Stimulated activated CD4-positive, alpha-beta T cell treated with anti-CD3 and anti-CD28 coated beads, Interleukin-12 subunit alpha, Interleukin-12 subunit beta, amount 100 ng/mL, for 48 hours (primary cell): ENCODE results near the gene HDAC4.

Experiments used
- DNase-seq, 3 donors: peaks; one replicate each; pipeline ENCODE4 v3.0.0-alpha.2; 2020; ENCODE audit warnings: low read depth in 2 of 3, low spot score in 1 of 3

The HDAC4 gene

DNA sequence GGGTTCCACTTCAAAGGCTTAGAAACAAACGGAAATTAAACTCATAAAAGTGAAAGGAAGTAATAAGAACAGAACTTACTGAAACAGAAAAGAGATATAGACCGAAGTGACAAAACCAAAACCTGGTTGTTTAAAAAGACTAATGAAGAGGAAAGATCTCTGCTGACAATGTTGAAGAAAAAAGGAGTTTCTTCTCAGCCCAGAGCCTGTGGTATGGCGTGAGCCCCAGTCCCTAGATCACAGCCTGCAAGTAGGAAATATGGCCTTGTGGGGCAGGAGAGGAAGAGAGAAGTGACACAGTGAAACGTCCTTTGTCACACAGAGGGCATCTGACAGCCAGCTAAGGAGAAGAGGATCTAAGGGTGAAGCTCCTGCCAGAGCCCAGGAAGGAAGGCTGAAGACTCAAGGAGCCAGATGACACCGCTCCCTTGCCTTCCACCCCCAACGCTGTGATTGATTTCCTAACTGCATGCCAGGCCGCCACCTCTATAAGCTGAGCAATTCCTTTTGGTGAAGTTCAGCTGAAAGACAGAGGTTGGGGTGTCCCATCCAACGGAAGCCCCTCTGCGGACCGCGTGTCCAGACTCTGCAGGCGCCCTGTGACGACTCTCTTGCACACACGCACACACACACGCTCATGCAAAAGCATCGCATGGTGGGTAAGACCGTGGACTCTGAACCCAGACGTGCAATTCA lies 141.1 kb downstream of the HDAC4 start:
- DNase-seq: no peak

DNA sequence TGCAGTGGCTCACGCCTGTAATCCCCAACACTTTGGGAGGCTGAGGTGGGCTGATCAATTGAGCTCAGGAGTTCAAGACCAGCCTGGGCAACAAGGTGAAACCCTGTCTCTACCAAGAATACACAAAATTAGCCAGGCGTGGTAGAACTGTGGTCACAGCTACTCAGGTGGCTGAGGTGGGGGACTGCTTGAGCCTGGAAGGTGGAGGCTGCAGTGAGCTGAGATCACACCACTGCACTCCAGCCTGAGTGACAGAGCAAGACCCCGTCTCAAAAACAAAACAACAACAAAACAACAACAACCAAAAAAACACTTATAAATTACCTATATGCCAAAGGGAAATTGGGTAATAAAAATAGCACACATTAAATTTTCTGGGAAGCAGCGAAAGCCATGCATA lies 141.6 kb downstream of the HDAC4 start:
- DNase-seq: no peak

DNA sequence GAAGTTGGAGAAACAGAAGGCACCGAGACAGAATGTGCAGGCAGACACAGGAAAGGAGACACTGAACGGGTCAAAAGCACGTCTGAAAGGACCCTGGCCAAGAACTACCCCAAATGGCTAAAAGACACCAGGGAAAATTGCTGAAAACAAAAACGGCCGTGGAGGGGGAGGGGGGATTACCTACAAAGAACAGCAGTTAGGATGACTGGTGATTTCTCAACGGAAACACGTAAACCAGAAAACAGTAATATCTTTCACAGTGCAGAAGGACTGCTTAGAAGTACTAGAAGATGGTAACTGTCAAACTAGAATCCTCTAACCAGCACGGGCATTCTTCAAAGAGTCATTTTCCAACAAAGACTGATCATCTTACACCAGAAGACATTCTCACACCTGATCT lies 142.6 kb downstream of the HDAC4 start:
- DNase-seq: no peak

DNA sequence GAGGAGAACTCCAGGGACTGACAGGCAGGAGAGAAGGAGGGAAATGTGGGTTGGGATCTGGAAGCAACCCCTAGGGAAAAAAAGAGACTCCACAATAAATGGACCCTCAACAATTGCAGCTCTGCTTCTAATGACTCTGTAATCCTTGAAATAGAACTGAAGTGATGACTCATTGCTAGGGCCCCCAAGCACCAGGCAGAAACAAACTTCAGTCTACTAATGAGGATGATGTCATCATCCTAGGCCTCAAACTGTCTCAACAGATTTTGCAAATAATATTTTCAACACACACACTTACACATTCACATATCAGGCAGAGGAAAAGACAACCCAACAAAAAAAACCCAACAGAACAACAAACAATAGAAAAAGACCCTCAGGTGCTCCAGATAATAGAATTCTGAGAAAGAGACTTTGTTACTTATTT lies 143.3 kb downstream of the HDAC4 start:
- no peak for DNase-seq

DNA sequence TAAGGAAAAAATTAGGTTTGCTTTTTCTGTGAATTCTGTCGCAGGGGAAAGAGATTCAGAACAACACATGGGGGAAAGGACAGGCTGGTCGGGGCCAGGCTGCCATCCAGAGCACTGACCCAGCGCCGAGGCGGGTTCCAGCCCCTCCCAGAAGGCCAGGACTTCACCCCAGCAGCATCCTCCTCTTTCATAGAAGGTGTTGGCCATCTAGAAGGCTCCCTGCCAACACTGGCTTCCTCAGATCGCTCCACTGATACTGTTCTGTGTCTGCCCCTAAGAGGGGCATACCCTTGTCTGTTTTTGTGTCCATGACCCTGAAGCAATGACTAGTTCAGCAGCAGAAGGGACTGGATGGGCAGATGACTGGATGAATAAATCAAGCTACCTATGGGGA lies 144.5 kb downstream of the HDAC4 start:
- no peak for DNase-seq

DNA sequence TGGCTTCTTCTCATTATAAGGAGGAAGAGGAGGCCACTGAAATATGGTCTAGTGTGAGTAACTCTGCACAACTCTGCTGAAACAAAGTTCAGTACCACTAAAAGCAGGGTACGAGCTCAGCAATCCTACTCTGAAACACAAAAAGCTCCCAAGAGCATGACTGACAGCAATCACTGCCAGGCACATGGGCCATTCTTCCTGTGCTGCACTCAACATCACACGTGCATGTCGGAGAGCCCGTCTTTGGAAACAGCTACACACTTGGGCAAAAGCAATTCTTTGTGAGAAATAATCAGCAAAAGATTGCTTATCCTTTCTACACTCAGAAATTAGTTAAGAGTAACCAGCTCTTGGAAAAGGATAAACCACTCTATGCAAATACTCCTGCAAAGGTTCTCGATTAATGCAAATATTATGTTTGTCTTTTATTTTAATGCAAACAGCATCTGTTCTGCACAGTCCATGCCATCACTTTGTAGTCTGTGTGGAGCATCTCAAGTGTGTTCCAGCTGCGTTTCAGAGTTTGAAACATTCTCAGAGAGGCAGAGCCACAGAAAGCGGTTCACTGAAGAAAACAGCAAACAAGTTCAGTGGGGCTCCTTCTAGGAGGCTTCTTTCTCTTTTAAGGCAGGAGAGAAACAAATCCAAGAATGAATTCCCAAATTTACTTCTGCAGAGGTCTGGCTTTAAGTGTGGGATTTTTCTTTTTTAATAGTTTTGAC lies 145.0 kb downstream of the HDAC4 start:
- no peak for DNase-seq

DNA sequence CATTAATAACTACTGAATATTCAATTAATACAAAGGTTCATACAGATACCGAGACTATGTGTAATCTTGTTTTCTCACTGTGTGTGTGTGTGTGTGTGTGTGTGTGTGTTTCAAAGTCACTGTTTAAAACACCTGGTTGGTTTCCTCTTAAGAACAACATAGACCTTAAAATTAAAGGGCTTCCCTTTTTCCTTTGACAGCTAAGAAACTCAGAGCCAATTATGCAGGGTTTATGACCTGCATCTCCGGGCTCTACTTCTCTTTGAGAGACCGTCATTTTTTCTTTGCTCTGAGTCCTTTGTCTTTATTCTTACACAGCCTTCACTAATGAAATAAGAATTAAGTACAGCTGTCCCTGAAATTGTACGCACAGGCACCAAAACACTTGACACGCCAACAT lies 145.6 kb downstream of the HDAC4 start:
- DNase-seq: no peak

DNA sequence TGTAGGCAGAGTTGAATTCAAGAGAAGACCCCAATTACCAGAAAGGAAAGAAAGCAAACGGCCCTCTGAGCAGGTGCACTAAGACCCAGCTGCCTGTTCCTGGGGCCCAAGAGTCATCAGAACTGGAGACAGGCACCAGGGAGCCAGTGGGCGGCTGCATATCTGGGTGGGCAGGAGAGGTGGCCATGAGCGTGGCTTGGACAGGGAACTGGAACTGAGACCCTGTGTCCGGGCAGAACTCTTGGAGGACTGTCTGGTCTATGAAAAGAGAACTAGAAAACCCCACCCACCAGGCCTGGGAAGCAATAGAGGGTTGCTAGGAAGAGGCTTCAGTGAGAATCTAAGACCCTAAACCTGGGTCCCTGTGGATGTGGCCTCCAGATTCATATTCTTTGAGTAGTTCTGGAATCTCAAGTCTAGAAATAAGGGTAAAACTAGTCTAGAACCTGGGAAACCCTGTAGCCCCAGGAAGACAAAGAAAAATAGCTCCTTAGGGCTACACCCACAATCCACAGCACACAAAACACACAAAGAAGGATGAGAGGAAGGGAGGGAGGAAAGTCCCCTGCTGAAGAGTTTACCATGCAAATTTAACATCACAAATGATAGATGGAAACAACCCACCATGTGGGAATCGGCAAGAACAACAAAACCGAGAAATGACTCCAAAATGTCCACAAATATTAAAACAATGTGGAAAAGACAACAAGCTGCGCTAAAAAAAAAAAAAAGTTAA lies 147.0 kb downstream of the HDAC4 start:
- DNase-seq: no peak

DNA sequence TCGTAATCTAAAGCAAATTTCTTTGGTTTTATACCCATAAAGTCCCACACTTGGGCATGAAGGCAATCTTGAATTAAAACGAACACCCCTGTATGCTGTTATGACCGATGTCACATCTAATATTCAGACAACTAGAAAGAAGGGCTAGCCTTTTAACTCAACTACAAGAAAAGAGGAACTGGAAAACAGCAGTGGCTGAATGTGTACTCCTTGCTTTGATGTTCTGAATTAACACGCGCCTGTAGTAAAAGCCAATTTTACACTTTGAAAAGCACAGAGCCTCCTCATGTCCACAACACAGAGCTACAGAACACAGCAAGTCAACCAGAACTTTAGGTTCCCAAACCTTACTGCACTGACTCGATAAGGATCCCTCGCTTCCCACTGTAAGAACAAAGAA lies 147.6 kb downstream of the HDAC4 start:
- DNase-seq: no peak

DNA sequence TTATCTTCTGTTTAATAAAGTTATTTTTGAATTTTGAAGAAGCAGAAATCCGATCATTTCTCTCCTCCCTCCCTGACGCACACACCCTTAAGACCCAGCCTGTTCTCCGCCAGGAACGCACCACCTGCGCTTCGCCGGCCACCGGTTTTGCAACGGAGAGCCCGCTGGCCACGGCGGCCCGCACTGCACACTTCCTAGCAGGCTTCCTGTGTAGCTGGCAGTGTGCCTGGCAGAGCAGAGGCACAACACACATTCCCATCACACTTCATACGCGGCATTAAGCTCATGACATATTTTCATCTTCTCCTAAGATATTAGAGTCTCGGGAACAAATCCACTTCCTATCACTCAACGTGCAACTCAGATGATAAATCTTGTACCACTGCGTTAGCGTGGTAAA lies 148.0 kb downstream of the HDAC4 start:
- DNase-seq: no peak

DNA sequence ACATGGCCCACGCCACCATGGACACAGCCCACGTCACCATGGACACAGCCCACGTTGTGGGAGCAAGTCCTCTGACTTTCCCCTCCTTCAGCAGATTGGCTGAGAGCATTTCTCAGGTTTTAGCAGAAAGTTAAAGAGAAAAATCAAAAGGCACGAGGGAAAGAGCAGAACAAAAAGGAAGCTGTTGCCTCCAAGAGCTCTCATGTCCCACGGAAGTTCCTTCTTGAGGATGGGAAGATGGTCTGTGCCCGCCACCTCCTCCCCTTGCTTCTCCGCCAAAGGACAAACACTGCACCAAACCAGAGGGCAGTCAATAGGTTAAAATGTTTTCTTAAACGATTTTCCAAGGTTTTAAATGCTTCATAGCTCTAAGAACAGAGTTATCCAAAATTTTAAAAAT lies 148.4 kb downstream of the HDAC4 start:
- DNase-seq: no peak

DNA sequence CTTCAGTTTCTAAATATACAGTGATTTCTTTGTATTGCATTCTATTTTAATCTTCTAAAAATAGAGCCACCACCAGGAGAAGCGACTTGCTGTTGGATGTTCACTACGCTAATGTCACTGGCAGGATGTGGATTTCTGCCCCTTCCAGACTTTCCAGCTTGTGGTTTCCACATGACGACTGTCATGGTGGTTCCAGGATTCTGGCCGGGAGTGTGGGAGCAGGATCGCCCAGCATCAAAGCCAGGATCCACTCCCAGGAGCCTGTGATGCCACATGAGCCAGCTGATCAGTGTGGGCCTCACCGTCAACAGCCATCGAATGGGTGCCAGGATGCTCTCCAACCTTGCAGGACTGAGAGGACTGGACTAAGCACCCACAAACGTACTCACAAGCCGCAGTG lies 148.8 kb downstream of the HDAC4 start:
- DNase-seq: no peak

DNA sequence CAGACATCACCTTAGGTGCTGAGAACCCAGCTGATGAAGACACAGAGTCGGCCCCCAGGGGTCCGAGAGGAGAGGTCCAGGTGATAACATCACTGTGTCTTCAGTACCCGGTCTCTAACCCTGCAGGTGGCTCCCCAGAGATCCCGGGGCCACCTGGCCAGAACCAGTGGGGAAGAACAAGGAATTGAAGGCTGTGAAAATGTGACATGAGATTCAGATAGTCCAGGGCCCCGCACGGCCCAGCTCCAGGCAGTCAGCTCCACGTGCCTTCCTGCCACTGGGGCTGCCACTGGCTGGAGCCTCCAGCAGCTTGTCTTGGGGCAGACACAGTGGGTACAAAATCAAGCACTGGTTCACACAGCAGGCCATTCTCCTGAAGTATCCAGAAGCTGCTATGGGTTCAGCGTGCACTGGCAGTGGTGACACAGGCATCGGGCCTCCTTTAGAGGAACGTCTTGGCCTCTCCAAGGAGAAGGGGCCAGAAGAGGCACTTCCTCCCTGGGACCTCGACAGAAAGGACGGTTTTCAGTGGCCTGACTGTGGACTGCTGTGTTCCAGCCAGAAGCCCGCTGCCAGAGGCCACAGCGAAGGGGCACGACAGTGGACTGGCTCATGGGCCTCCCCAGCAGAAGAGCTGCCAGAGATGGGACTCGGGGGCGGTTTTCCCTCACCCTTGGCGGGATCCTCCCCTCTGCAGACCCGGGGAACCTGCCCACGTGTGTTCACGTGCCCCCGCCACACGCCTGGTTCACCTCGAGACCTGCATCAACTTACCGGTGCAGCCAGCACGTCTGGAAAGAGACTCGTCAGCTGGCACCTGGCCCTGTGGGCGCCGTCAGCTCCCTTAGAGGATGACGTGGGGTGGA lies 150.4 kb downstream of the HDAC4 start:
- no peak for DNase-seq

DNA sequence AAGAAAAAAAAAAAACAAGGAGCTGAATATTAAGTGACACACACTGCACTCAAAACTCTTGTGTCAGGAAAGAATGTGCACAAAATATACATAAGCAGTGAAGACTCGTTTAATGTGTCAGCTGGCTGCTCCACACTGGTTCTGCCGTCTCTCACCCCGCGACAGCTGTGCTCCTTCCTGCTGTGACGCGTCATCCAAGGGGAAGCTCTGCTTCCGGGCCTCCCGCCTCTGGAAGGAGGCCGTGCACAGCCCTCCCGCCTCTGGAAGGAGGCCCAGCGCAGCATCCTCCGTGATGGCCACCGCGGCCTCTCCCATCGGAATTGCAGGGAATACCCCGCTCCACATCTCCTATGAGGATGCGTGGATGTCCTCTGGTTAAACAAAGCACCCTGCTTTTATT lies 151.0 kb downstream of the HDAC4 start:
- no peak for DNase-seq

DNA sequence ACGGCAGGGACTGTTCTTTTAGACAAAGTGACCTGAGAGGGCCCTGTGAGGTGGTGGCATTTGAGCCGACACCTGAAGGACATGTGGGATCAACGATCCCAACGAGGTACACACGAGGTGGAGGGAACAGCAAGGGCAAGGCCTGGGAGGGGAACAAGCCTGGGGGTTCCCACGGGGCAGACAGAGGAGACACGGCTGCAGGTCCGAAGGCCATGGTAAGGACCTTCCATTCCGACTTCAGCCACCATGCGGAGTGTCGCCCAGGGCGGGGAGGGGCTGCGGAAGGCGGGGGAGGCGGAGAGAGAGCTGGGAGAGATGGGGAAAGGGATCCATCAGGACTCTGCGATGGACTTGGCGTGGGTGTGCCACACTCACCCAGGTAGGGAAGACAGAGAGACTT lies 151.8 kb downstream of the HDAC4 start:
- DNase-seq: no peak

DNA sequence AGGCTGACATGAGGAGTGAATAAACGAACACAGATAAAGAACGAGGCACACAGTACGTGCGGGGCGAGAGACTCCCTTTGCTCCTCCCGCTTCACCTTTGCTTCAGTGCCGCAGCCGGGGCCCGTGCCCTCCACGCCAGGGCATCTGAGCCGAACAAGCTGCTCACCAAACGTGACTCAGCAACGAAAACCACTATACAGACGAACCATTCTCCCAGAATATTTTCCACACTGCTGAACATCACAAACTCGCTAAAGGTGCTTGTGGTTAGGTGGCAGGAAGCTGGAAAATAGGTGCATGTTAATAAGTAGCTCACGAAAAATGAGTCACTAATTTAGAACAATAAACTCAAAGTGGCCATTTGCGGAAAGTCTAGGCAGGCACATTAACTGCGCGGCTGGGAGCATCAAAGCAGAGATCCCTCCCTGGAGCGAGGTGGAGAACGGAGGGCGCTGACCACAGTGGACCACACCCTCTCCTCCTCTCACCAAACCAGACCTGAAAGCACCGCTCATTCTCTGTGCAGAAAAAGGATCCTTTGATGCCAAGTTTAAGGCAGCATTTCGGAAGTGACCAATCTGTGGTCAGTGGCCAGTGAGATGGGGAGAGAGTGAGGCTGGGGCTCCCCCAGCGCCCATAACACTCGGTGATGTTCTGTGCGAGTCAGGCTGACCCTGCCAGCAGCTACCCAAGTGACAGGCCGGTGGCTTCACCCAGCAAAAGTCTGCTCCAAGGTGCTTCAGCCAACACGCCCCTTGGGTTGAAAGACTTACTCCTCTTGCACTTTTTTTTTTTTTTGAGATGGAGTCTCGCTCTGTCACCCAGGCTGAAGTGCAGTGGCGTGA lies 153.2 kb downstream of the HDAC4 start:
- DNase-seq: peak in 1 of 3 donors; percentile 31

DNA sequence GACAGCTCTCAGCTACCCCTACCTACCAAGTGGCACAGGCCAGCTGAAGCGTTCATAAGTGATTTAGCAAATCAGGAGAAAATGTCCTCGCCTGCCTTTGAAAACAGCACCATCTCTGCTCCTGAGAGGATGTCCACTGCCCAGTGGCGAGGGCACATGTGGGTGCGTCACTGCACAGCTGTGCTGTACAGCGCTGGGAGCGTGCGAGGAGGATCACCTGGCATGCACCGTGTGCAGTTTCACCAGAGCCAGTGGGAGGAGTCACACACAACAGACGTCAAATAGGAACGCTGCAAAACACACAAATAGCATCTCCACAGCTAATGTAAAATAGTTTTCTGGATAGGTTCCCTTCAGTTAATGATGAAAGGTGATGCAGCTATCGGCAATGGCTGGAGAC lies 154.1 kb downstream of the HDAC4 start:
- no peak for DNase-seq

DNA sequence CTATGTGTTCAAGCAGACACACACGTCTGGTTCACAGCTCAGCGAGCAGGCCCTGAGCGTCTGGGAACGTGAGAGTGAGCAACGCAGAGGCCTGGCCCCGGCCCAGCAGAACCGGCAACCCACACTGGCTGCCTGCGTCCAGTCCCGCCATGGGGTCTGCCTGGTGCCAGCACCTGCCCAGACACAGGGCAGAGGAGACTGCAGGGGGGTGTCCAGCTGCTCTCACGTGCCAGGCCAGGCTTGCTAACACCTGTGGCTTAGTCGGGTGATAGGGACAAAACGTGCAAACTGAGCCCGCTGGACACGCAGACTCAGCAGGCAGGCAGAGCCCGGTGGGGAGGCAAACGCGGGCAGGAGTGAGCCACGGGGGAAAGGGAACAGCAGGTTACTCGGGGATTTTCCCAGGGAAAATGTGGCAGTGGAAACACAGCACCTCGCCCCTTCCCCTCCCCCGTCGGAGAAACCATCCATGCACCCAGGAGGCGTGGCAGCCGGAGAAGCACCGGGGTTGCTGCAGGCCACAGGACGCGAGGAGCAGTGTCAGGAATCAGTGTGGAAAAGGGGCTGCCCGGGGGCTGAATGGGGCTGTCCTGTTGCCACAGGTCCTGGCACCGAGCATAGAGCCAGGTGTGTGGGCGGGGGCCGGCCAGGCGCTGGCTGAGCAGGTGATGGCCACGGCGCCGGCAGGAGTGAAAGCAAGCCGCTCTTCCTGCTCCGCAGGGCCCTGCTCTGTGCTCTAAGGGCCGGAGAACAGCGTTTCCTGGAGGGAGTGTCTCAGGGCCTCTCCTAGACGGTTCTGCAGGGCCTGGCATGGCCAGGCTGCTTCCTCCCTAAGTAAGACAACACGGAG lies 154.7 kb downstream of the HDAC4 start:
- DNase-seq: no peak

DNA sequence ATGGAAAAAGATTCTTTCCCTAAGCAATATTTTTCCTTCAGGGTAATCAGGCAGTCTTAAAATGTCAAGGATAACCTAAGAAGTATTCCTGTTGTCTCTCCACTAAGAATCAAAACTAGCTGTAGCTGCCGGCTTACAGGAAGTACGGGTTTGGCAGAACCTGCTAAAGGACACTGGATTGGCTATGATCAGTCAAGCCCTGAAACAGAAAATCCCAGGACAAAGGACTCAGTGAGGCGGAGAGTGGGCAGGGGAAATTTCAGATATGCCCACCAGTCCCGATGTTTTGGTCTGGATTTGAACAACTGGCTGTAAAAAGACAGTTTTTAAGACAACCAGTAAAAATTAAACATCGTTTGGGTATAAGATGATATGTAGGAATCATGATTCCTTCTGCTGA lies 155.7 kb downstream of the HDAC4 start:
- no peak for DNase-seq

DNA sequence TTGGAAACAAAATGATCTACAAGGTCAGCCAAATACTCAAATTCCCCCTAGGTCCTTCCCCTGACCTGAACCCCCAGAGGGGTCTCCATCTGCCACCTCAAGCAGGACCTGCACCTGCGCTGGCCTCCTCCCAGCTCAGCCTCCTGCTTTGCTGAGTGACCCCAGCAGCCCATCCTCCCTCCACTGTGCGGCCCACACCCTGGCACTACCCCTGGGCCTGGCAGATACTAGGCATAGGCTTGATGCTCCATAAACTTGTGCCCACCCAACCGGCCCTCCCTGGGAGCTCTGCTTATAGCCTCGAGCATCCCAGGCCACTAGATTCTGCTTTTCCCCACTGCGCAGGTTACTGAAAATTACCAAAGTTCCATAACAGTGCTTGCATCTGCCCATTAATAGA lies 156.2 kb downstream of the HDAC4 start:
- no peak for DNase-seq
